Common myeloid progenitor, CD34-positive (primary cell): ENCODE data around the gene CACNG4.
A peak's percentile ranks its signal among the peaks of the same experiment; 100 is the strongest.

Experiments
- CTCF ChIA-PET: fragments of 350-600 bp; sonication (Branson Sonifier 250); formaldehyde crosslinking; loops from one replicate; lab custom pipeline; 2021; ENCODE audit warnings: antibody characterized with exemption; lab: Charles Lee
- POLR2A ChIA-PET: fragments of 350-600 bp; sonication (Branson Sonifier 250); formaldehyde crosslinking; loops from one replicate; lab custom pipeline; 2021; ENCODE audit warnings: antibody characterized with exemption; lab: Charles Lee
- DNase-seq, 3 donors: peaks; one replicate each; pipeline versions ENCODE4 v3.0.0 to v3.0.0-alpha.2; 2013
- H3K27ac ChIP-seq, 2 experiments: 1 replicate in 1 of 2; 2 replicates in 1 of 2; pipeline ENCODE4 v1.7.0; 2013; ENCODE audit warnings: inconsistent platforms in 2 of 2, low read length in 2 of 2, mild to moderate bottlenecking in 2 of 2, low read depth in 1 of 2, moderate library complexity in 1 of 2; ENCODE audit not compliant: severe bottlenecking in 2 of 2, insufficient read depth in 1 of 2, poor library complexity in 1 of 2
- H3K27me3 ChIP-seq, 5 experiments: replicated peaks in 2 of 5; 1 replicate in 3 of 5; 2 replicates in 2 of 5; pipeline versions ENCODE4 v1.6.1 to v1.7.0; 2013; ENCODE audit warnings: low read length in 4 of 5, mild to moderate bottlenecking in 2 of 5, moderate library complexity in 2 of 5, inconsistent platforms in 1 of 5; ENCODE audit not compliant: insufficient read depth in 5 of 5, control insufficient read depth in 4 of 5
- H3K36me3 ChIP-seq, 4 experiments: 1 replicate in 2 of 4; 2 replicates in 2 of 4; pipeline versions ENCODE4 v1.6.1 to v1.7.0; 2013; ENCODE audit warnings: low read length in 3 of 4, control low read depth in 1 of 4, mild to moderate bottlenecking in 1 of 4; ENCODE audit not compliant: control insufficient read depth in 4 of 4, insufficient read depth in 4 of 4
- H3K4me1 ChIP-seq, 4 experiments: 1 replicate in 3 of 4; 2 replicates in 1 of 4; pipeline versions ENCODE4 v1.6.1 to v1.7.1; 2013; ENCODE audit warnings: low read length in 3 of 4, mild to moderate bottlenecking in 3 of 4, control low read depth in 1 of 4, inconsistent platforms in 1 of 4, moderate library complexity in 1 of 4; ENCODE audit not compliant: control insufficient read depth in 4 of 4, insufficient read depth in 4 of 4; ENCODE audit errors: control extremely low read depth in 1 of 4
- H3K4me3 ChIP-seq, 7 experiments: 1 replicate in 4 of 7; 2 replicates in 3 of 7; pipeline versions ENCODE4 v1.5.1 to v1.7.0; 2013; ENCODE audit warnings: mild to moderate bottlenecking in 7 of 7, low read length in 6 of 7, moderate library complexity in 6 of 7, inconsistent platforms in 2 of 7, low read depth in 2 of 7, control low read depth in 1 of 7; ENCODE audit not compliant: insufficient read depth in 4 of 7, control insufficient read depth in 1 of 7; ENCODE audit errors: extremely low read depth in 1 of 7
- H3K9me3 ChIP-seq, 5 experiments: 1 replicate in 4 of 5; 2 replicates in 1 of 5; pipeline versions ENCODE4 v1.6.1 to v1.7.1; 2013; ENCODE audit warnings: low read length in 4 of 5, mild to moderate bottlenecking in 2 of 5, inconsistent platforms in 1 of 5, low read depth in 1 of 5, moderate library complexity in 1 of 5; ENCODE audit not compliant: control insufficient read depth in 4 of 5, insufficient read depth in 2 of 5; ENCODE audit errors: control extremely low read depth in 1 of 5
- WGBS: methylation state at CpG from one replicate; pipeline ENCODE4 v1.1.5; 2013; ENCODE audit not compliant: insufficient coverage; 5-methylcytosine and 5-hydroxymethylcytosine counted together

The CACNG4 gene

GRCh38 chr17:66960613-66961012, 3.9 kb upstream of the CACNG4 start:
- 94% methylated on average over 6 of the region's 8 CpGs for WGBS
- H3K36me3 ChIP-seq, result no peaks in the 10 kb centered on the region
- H3K4me3 ChIP-seq, result no peak overlapping the region
- no peaks in the 10 kb centered on the region for H3K9me3 ChIP-seq
- peaks cover 0 to 49% (median 18%) of the 10 kb centered on the region in 5 experiments for H3K27me3 ChIP-seq
- H3K4me1 ChIP-seq, result peaks cover 0 to 7% (median 6%) of the 10 kb centered on the region in 4 experiments
- CTCF ChIA-PET, result interaction anchor here (1.8 kb wide), 1 partner anchor 233 kb away, joined by 4 read pairs; no protein-coding TSS in a partner anchor
- no peak for DNase-seq
- no peak overlapping the region for H3K27ac ChIP-seq
- POLR2A ChIA-PET, result no interaction called here

DNA sequence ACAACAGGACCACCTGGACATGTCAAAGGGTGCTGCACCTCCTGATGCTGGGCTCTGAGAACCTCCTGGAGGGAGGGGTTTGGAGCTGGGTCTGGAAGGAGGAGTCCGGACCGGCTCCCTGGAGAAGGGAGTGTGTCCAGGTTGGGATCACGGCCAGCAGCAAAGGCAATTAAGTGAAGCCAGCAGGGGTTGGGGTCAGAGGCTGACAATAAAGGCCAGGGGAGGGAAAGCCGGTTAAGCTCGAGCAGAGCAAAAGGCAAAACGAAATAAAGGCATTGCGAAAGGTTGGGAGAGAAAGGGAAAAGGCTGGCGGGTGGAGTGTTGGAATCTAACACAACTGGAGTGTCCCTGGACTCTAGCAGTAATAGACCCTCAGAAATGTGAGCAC, 992 bp upstream of the CACNG4 start:
- 74% methylated on average over 8 of the region's 8 CpGs for WGBS
- Histone ChIP-seq H3K4me1 (peaks cover 0 to 15% (median 13%) of the 10 kb centered on the region in 4 experiments), H3K36me3 (no peaks in the 10 kb centered on the region), H3K9me3 (no peaks in the 10 kb centered on the region), H3K27ac (no peak overlapping the region), H3K27me3 (peaks cover 15 to 73% (median 34%) of the 10 kb centered on the region in 5 experiments), H3K4me3 (no peak overlapping the region)
- no peak for DNase-seq
- ChIA-PET CTCF (no interaction called here), POLR2A (no interaction called here)

- Histone ChIP-seq H3K4me3 (peak overlapping the region; percentile 8 to 70 (median 35)), H3K27ac (no peak overlapping the region), H3K9me3 (no peaks in the 10 kb centered on the region), H3K27me3 (peaks cover 15 to 86% (median 34%) of the 10 kb centered on the region in 5 experiments), H3K4me1 (peaks cover 0 to 15% (median 13%) of the 10 kb centered on the region in 4 experiments), H3K36me3 (no peaks in the 10 kb centered on the region)
- CTCF ChIA-PET, result no interaction called here
- peak in 2 of 3 donors; percentile 25 to 50 for DNase-seq
- under 1% methylated on average over 40 of the region's 92 CpGs for WGBS
- POLR2A ChIA-PET, result no interaction called here
These were observed 658 bp downstream of the CACNG4 start for GRCh38 chr17:66964930-66965800.

- WGBS, result under 1% methylated on average over 26 of the region's 36 CpGs
- DNase-seq, result peak in 2 of 3 donors; percentile 29 to 57
- ChIA-PET POLR2A (no interaction called here), CTCF (no interaction called here)
- Histone ChIP-seq H3K9me3 (no peaks in the 10 kb centered on the region), H3K4me3 (peak overlapping the region in 6 of 7 experiments; percentile 35 to 69 (median 60)), H3K27me3 (peaks cover 15 to 86% (median 32%) of the 10 kb centered on the region in 5 experiments), H3K4me1 (peaks cover 0 to 15% (median 13%) of the 10 kb centered on the region in 4 experiments), H3K36me3 (no peaks in the 10 kb centered on the region), H3K27ac (no peak overlapping the region)
These were observed 1.3 kb downstream of the CACNG4 start for GRCh38 chr17:66965801-66966262.

- ChIA-PET POLR2A (no interaction called here), CTCF (no interaction called here)
- Histone ChIP-seq H3K36me3 (no peaks in the 10 kb centered on the region), H3K9me3 (no peaks in the 10 kb centered on the region), H3K27ac (no peak overlapping the region), H3K27me3 (peaks cover 15 to 86% (median 32%) of the 10 kb centered on the region in 5 experiments), H3K4me1 (peaks cover 0 to 15% (median 13%) of the 10 kb centered on the region in 4 experiments), H3K4me3 (peak overlapping the region in 4 of 7 experiments; percentile 51 to 69 (median 60))
- 23% methylated on average over 7 of the region's 11 CpGs for WGBS
- DNase-seq, result no peak
These were observed 1.8 kb downstream of the CACNG4 start for GRCh38 chr17:66966298-66966697.

GRCh38 chr17:66966704-66967418, 2.4 kb downstream of the CACNG4 start:
- peaks cover 15 to 88% (median 32%) of the 10 kb centered on the region in 5 experiments for H3K27me3 ChIP-seq
- H3K4me1 ChIP-seq, result peaks cover 0 to 15% (median 13%) of the 10 kb centered on the region in 4 experiments
- POLR2A ChIA-PET, result interaction anchor here (0.5 kb wide), 1 partner anchor 318 kb away, joined by 3 read pairs; no protein-coding TSS in a partner anchor
- DNase-seq, result no peak
- WGBS, result 82% methylated on average over 9 of the region's 9 CpGs
- no peak overlapping the region for H3K27ac ChIP-seq
- CTCF ChIA-PET, result no interaction called here
- no peak overlapping the region for H3K4me3 ChIP-seq
- H3K36me3 ChIP-seq, result no peaks in the 10 kb centered on the region
- H3K9me3 ChIP-seq, result no peaks in the 10 kb centered on the region
